ENCODE measurements around the gene LRRC1. TPM values are rescaled to one million over a fixed set of nuclear protein-coding genes. Genes with fewer than 3 reads are reported as not detected.

Gene LRRC1
- total and polyA plus RNA-seq, 8 donors: 5.2 to 11.6 (median 7.6) TPM

DNA sequence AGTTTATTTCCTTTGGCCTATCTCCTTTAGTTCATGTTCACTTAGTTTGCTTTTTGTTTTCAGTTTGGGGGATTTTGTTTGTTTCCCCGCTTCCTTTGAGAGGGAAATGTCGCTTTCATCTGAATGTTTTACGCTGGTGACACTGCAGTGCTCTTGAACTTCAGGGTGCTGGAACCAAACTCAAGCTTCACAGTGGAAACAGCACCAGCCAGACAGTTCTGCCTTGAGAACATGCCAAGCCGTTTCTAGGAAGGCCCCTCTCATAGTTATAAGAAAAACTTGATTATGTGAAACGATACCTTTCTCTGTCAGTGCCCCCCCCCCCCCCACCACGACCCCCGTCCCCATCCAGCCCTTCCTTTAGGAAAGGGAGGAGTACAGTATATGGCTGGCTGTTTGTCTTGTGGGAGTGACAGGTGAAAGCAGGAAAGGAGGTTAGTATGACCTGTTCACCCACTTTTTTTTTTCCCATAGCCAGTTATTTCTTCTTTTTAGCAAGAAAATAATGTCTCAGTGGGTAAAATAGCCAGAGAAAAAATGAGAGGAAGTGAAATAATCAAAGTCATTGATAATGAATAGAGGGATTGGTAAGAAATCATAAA lies 130.1 kb downstream of the LRRC1 start:
- Histone ChIP-seq H3K4me3 (no peak overlapping the region), H3K4me1 (peaks cover 0 to 12% (median 5%) of the 10 kb centered on the region in 3 donors), H3K27me3 (no peaks in the 10 kb centered on the region), H3K36me3 (peaks cover 0 to 11% (median 0%) of the 10 kb centered on the region in 3 donors), H3K27ac (no peak overlapping the region), H3K9me3 (no peaks in the 10 kb centered on the region)
- intact Hi-C loops (cut with DNase I): loop anchor here in 1 of 3 donors (10.0 kb wide), 1 partner anchor 110 kb away; no protein-coding TSS in a partner anchor
- DNase-seq: no peak
- FAIRE-seq: no peak
- no peak for ATAC-seq
- WGBS, 2 donors: 85 to 90% methylated on average over 7 of the region's 7 CpGs
- no peak for TF ChIP-seq CTCF (IDR thresholded peaks at IDR 0.05)

DNA sequence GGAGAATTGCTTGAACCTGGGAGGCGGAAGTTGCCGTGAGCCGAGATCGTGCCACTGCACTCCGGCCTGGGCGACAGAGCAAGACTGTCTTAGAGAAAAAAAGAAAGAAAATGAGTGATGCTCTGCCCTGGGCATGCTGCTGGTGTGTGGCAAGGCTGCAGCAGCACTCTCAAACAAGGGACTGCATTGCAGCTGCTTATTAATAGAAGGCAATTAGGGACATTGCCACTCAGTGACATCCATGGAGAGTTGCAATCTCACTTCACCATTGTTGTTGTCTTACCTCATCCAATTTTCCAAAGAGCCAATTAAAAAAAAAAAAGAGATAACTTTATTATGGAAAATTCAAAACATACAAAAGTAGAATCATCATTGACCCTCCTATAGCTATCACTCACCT lies 131.1 kb downstream of the LRRC1 start:
- Histone ChIP-seq H3K4me1 (peaks cover 0 to 12% (median 5%) of the 10 kb centered on the region in 3 donors), H3K36me3 (peaks cover 0 to 8% (median 0%) of the 10 kb centered on the region in 3 donors), H3K27ac (no peak overlapping the region), H3K27me3 (no peaks in the 10 kb centered on the region), H3K9me3 (no peaks in the 10 kb centered on the region), H3K4me3 (no peak overlapping the region)
- TF ChIP-seq CTCF (IDR thresholded peaks at IDR 0.05): no peak
- WGBS, 2 donors: 97 to 99% methylated on average over 6 of the region's 6 CpGs
- FAIRE-seq (no peak), DNase-seq (no peak), ATAC-seq (no peak)
- intact Hi-C loops (cut with DNase I): loop anchor here in 1 of 3 donors (10.0 kb wide), 1 partner anchor 111 kb away; no protein-coding TSS in a partner anchor

DNA sequence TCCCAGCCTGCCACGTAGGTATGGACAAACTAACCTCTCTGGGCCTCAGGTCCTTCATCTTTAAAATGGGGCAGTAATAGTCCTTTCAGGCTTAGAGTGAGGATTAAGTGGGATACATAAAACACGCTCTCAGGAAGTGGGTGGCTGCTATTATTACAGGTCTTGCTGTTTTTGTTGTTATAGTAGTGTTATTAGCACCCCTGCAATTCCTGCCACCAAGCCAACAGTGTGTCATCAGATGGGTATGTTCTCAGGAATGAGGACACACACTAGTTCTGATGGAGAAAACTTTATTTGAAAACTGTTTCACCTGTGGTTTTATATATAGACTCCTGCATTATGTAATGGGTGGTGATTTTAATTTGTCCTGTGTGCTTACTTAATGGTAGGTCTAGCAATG lies 131.7 kb downstream of the LRRC1 start:
- Histone ChIP-seq H3K4me1 (peaks cover 0 to 12% (median 5%) of the 10 kb centered on the region in 3 donors), H3K27ac (peak overlapping the region in 1 of 4 donors; percentile 16), H3K4me3 (no peak overlapping the region), H3K9me3 (no peaks in the 10 kb centered on the region), H3K36me3 (peaks cover 0 to 2% (median 0%) of the 10 kb centered on the region in 3 donors), H3K27me3 (no peaks in the 10 kb centered on the region)
- FAIRE-seq (no peak), ATAC-seq (peak in 2 of 4 donors; percentile 15 to 42), DNase-seq (no peak)
- WGBS, 2 donors: 93 to 96% methylated on average over 2 of the region's 2 CpGs
- intact Hi-C loops (cut with DNase I): loop anchor here in 1 of 3 donors (10.0 kb wide), 1 partner anchor 112 kb away; no protein-coding TSS in a partner anchor
- TF ChIP-seq CTCF (IDR thresholded peaks at IDR 0.05): no peak

- Histone ChIP-seq H3K27me3 (no peaks in the 10 kb centered on the region), H3K27ac (peak overlapping the region in 1 of 4 donors; percentile 6), H3K36me3 (no peaks in the 10 kb centered on the region), H3K4me3 (no peak overlapping the region), H3K9me3 (no peaks in the 10 kb centered on the region), H3K4me1 (peaks cover 0 to 12% (median 5%) of the 10 kb centered on the region in 3 donors)
- TF ChIP-seq CTCF (IDR thresholded peaks at IDR 0.05): no peak
- no peak for FAIRE-seq
- 20 to 27% methylated on average over 1 of the region's 1 CpG for WGBS, 2 donors
- DNase-seq: no peak
- ATAC-seq: peak in 1 of 4 donors; percentile 6
- intact Hi-C loops (cut with DNase I): loop anchor here in 1 of 3 donors (10.0 kb wide), 1 partner anchor 114 kb away; no protein-coding TSS in a partner anchor
Observed at GRCh38 chr6:53928641-53929040, 133.8 kb downstream of the LRRC1 start.

All from pancreas (tissue), 10 donors.